MM.1S (cell line): ENCODE measurements around the gene TRHDE.

Experiments
- CTCF ChIP-seq: fragments of 300-600 bp; sonication (generic); IDR thresholded peaks from 2 replicates; pipeline ENCODE4 v1.5.1; 2016; ENCODE audit warnings: antibody characterized with exemption, low read length, mixed read lengths
- EZH2 ChIP-seq: fragments of 300-600 bp; sonication (generic); optimal IDR thresholded peaks from 2 replicates; pipeline ENCODE3; 2017; ENCODE audit warnings: low read depth, mild to moderate bottlenecking, antibody characterized with exemption, low read length, mixed read lengths
- EZH2phosphoT487 ChIP-seq: fragments of 300-600 bp; sonication (generic); IDR thresholded peaks from 2 replicates; pipeline ENCODE4 v1.6.1; 2018; ENCODE audit warnings: antibody characterized with exemption, low read length

GRCh38 chr12:72276181-72276805 lies 4.1 kb downstream of the TRHDE start:
- TF ChIP-seq CTCF (no peak), EZH2 (no peak), EZH2phosphoT487 (no peak)
